COLO668 (cell line): ENCODE results near the gene PEF1.
"Not testable (repeated sequence)": the region's sequence is repeated elsewhere in the genome, so short reads cannot be mapped to it uniquely, and the experiment has no call there.

ENCODE experiments used
- DNase-seq: peaks from one replicate; lab custom pipeline; 2025; ENCODE audit not compliant: unreplicated experiment; lab: John Stamatoyannopoulos, UW

PEF1 gene

GRCh38 chr1:31615939-31616338, 28.7 kb downstream of the PEF1 start:
- no peak for DNase-seq

- DNase-seq = no peak
These were observed 29.3 kb downstream of the PEF1 start for GRCh38 chr1:31615414-31615813.

GRCh38 chr1:31614414-31615005, 30.2 kb downstream of the PEF1 start:
- no peak for DNase-seq

- no peak for DNase-seq
These were observed 35.1 kb downstream of the PEF1 start for GRCh38 chr1:31609514-31610118.

DNA sequence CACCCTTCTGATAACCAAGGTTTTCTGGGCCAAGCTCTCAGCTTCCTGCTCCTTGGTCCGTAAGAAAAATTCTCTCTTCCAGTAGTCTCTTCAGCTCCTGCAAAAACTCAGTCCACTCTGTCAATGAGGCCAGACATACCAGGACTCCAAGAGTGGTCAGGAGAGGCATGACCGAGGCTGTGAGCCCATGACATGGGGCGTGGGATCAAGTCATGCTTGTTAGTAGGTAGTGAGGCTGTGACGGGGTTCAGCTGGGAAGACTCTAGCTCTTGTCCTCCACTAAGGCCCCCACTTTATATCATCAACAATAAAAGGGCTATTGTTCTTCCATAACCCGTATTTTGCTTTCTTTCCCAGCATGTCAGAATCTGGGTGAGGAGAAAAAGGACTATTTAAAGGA, 37.3 kb downstream of the PEF1 start:
- no peak for DNase-seq

- DNase-seq = no peak
These were observed 38.7 kb downstream of the PEF1 start for GRCh38 chr1:31605908-31606427.

DNA sequence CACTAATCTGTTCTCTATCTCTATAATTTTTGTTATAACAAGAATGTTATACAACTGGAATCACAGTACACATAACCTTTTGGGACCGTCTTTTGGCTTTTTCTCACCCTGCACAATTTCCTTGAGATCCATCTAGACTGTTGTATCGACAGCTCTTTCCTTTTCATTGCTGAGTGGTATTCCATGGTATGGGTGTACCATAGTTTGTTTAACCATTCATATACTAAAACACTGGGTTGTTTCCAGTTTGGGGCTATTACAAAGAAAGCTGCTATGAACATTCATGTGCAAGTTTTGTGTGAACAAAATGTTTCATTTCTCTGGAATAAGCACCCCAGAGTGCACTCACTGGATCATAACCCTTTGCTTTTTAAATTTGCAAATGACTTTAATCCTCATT, 42.6 kb downstream of the PEF1 start:
- no peak for DNase-seq

- DNase-seq = no peak
These were observed 44.0 kb downstream of the PEF1 start for GRCh38 chr1:31600641-31601040.

DNA sequence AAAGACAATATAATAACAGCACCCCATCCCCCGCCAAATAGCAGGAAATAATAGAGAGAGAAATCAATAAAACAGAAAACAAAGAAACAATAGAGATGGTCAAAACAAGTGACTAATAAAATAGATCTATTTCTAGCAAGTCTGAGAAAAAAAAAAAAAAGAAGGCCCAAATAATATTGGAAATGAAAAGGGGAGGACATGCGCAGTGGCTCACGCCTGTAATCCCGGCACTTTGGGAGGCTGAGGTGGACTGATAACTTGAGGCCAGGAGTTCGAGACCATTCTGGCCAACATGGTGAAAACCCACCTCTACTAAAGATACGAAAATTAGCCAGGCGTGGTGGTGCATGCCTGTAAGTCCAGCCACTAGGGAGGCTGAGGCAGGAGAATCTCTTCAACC, 45.7 kb downstream of the PEF1 start:
- no peak for DNase-seq

DNA sequence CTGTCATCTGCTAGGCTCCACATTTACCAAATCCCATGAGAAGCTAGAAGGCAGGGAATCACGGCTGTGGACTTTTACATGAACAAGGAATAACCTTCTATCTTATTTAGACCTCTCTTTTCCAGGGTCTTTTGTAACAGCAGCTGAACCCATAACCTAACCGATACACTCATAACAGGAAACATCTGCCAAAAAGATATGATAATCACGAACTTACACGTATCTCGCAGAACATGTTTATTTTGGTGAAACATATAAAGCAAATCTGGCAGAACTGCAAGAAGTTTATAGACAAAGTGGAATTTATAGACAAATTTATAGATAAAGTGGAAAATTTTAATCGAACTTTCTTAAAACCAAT, 48.0 kb downstream of the PEF1 start:
- DNase-seq = no peak

DNA sequence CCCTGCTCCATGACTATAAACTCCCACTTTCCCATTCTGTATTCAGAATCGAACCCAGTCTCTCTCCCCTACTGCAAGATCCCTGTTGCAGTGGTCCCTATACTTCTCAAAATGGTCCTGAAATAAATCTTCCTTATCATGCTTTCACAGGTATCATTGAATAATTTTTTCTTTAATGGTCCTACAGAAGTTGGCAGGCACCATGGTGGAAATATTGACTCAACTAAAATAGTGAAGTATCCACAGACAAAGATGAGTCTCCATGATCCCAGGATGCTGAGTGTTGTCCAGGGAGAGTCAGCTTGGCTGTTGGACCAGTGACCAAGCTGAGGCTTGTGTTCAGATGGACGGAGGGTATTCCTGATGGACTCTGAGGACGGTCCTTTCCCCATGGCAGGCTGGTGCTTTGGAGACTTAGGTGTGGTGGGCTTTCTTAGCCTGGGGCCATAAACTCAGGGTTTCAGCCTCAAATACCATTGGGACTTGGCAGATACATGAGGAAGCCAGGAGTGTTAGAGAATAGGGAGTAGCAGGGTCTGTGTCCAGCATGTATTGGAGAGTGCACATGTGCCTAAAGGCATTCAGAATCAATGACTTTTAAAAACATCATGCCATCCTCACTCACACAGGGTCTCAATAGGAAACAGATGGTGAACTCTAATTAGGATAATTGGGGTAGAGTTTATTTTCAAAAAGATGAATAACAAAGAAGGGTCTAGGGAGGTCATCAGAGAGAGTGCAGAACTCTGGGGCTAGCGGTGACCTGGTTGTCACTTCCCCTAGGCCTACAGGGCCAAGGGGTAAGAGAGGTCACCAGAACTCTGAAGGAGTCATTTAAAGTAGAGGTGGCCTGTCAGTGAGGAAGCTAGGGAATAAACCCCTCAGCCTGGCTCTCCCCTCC, 48.6 kb downstream of the PEF1 start:
- DNase-seq = no peak

- DNase-seq = peak; percentile 91
These were observed 50.7 kb downstream of the PEF1 start for GRCh38 chr1:31593770-31594632.

DNA sequence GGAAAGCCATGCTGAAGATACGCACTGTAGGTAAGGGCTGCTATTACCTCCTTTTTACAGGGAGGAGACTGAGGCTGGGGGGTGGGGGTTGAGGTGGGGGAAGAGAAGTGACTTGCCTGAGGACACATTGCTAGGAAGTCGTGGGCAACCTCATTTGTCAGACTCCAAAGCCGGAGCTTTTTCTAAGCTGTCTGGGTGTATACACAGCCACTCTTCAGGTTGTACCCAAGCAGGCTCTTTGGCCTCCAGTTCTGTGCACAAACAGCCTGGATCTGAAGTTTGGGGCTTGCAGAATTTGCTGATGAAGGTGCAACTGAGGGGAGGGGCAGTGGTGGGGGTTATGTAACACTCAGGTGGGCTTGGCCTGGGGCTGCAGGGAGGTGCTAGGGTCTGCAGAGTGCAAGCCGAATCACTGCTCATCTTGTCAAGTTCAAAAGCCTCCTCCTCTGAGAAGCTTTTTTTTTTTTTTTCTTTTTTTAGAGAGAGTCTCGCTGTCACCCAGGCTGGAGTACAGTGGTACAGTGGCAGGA, 51.5 kb downstream of the PEF1 start:
- no peak for DNase-seq

DNA sequence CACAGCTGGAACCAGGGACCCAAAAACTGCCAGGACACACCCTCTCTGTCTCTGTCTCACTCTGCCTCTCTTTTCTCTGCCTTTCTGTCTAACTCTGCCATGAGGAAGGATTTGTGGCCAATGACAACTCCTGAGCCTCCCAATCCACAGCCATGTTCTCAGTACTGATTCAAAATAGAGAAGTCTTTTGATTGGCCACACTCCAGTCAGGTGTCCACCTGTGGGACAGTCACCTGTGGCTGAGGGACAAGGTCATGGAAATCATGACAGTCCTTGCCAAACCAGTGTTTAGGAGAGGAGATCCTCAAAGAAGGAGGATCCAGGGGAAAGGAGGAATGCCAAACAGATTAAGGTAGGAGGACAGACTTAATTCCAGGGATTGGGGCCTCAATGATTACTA, 52.5 kb downstream of the PEF1 start:
- no peak for DNase-seq

DNA sequence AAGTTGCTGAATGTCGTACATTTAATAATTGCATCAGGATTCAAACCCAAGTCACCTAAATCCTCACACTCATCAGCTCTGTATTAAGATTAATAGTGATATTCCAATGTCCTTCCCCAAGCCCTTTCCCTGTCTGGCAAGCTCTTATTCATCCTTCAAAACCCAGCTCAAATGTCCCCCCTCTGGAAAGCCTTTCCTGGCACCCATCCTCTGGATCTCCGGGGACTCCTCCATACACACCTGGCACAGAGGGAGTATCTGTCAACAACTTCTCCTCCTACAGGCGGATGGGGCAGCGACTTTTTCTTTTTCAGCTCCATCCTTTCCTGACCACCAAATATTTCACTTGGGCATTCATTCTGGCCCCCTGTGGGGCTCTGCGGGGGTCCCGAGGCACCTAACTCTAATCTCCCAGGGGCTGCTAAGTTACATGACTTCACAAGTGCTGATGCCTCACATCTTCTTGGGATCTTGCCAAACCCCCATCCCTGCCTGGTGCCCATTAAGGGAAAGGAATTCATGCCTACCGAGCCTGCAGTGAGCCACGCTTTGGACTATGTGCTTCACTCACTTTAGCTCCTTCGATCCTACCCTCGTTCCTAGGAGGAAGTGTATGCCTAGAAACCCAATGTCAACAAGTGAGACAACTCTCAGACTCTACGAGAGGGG, 53.1 kb downstream of the PEF1 start:
- no peak for DNase-seq

GRCh38 chr1:31588751-31589515, 55.7 kb downstream of the PEF1 start:
- peak; percentile 58 for DNase-seq

DNA sequence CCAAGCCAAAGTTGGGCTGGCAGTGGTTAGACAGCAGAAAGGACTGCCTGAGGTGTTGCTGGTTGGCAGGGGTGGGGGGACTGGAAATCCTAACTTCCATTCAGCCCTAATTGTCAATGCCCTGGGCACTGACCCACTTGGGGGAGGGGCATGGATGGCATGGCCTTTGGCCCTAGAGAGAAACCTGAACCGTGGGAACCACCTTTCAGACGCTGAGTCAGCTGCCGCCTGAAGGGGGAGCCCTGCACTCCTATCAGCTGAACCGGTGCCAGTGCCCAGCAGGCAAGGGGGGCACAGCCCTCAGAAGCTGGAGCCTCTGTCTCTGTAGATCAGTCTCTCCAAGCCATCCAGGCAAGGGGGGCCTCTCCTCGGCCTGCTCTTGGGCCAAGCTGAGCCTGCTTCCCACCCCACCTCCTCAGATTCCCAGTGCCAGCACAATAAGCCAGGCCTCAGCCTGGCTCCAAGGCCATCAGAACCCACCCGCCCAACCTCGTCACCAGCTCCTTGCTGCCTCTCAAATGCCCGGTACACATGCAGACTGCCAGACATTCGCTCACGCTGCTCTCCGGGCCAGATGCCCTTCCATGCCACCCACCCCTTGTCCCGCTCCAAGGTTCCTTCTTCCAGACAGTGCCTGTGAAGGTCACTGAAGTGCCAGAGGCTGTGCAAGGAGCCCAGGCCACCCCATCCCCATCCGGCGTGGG, 56.8 kb downstream of the PEF1 start:
- peak; percentile 83 for DNase-seq

DNA sequence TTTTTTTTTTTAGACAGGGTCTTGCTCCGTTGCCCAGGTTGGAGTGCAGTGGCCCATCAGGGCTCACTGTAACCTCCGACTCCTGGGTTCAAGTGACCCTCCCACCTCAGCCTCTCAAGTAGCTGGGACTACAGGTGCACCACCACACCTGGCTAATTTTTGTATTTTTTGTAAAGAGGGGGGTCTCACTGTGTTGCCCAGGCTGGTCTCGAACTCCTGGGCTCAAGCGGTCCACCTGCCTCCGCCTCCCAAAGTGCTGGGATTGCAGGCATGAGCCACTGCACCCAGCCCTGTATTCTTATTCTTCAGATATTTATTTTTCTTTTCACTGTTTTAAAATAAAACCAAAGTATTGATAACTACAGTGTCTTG, 57.4 kb downstream of the PEF1 start:
- not testable (repeated sequence) for DNase-seq
